Activated naive CD8-positive, alpha-beta T cell (primary cell): ENCODE results near the gene CBL.
"Not testable (repeated sequence)": the region's sequence is repeated elsewhere in the genome, so short reads cannot be mapped to it uniquely, and the experiment has no call there.

Source experiments
- H3K27ac Mint-ChIP-seq: one replicate; pipeline ENCODE4 v1.8.0; 2021; ENCODE audit warnings: mixed read lengths
- H3K27me3 Mint-ChIP-seq: one replicate; pipeline ENCODE4 v1.8.0; 2021; ENCODE audit warnings: mixed read lengths
- H3K36me3 Mint-ChIP-seq: one replicate; pipeline ENCODE4 v1.8.0; 2021; ENCODE audit warnings: mixed read lengths
- H3K4me1 Mint-ChIP-seq: one replicate; pipeline ENCODE4 v1.8.0; 2021; ENCODE audit warnings: low read depth, mixed read lengths
- H3K4me3 Mint-ChIP-seq: one replicate; pipeline ENCODE4 v1.8.0; 2021; ENCODE audit warnings: mild to moderate bottlenecking, mixed read lengths
- H3K9me3 Mint-ChIP-seq: one replicate; pipeline ENCODE4 v1.8.0; 2021; ENCODE audit warnings: low read depth, mixed read lengths

Gene CBL

GRCh38 chr11:119178166-119178680 is 27.9 kb upstream of the CBL start:
- Mint-ChIP-seq H3K4me1 (peaks cover 11% of the 10 kb centered on the region), H3K4me3 (no peak overlapping the region), H3K27me3 (no peaks in the 10 kb centered on the region), H3K9me3 (no peaks in the 10 kb centered on the region), H3K36me3 (peaks cover 7% of the 10 kb centered on the region), H3K27ac (no peak overlapping the region)

- H3K9me3 Mint-ChIP-seq: no peaks in the 10 kb centered on the region
- H3K27ac Mint-ChIP-seq: no peak overlapping the region
- no peaks in the 10 kb centered on the region for H3K27me3 Mint-ChIP-seq
- peaks cover 11% of the 10 kb centered on the region for H3K4me1 Mint-ChIP-seq
- peaks cover 7% of the 10 kb centered on the region for H3K36me3 Mint-ChIP-seq
- no peak overlapping the region for H3K4me3 Mint-ChIP-seq
These were observed 26.8 kb upstream of the CBL start for GRCh38 chr11:119179342-119179741.

- H3K36me3 Mint-ChIP-seq: peaks cover 7% of the 10 kb centered on the region
- no peaks in the 10 kb centered on the region for H3K27me3 Mint-ChIP-seq
- peaks cover 11% of the 10 kb centered on the region for H3K4me1 Mint-ChIP-seq
These were observed 26.2 kb upstream of the CBL start for GRCh38 chr11:119179983-119180382.

GRCh38 chr11:119180729-119181676 is 25.1 kb upstream of the CBL start:
- no peaks in the 10 kb centered on the region for H3K27me3 Mint-ChIP-seq
- peaks cover 9% of the 10 kb centered on the region for H3K4me1 Mint-ChIP-seq
- peaks cover 5% of the 10 kb centered on the region for H3K36me3 Mint-ChIP-seq
- no peak overlapping the region for H3K27ac Mint-ChIP-seq
- H3K4me3 Mint-ChIP-seq: no peak overlapping the region
- no peaks in the 10 kb centered on the region for H3K9me3 Mint-ChIP-seq

More at GRCh38 chr11:119179983-119180382, 26.2 kb upstream of the CBL start:
- Mint-ChIP-seq H3K4me3 (no peak overlapping the region), H3K27ac (no peak overlapping the region), H3K9me3 (no peaks in the 10 kb centered on the region)

DNA sequence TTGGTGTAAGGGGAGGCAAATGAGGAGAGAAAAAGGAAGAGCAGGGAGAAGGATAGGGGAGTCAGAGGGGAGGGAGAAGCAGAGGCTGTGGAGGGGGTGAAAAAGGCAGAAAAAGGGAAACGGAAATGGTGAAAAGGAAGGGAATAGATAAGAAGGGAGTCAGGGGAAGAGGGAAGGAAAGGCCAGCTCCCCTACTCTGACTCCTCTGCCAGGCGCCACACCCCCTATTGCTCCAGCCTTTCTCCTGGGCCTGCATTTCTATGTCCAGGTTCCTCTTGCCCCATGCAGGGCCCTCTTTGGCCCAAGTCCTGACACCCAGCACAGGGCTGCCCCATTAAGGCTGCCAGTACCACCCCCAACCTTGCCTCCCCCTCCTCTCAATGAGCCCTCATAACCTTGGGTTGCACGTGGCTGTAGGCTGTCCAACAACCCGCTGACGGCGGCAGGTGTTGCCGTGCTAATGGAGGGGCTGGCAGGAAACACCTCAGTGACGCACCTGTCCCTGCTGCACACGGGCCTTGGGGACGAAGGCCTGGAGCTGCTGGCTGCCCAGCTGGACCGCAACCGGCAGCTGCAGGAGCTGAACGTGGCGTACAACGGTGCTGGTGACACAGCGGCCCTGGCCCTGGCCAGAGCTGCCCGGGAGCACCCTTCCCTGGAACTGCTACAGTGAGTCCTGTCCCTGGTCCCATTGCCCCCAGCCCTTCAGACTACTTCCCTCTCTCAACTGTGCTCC is 24.3 kb upstream of the CBL start:
- Mint-ChIP-seq H3K4me1 (peaks cover 9% of the 10 kb centered on the region), H3K36me3 (peaks cover 5% of the 10 kb centered on the region), H3K27ac (no peak overlapping the region), H3K4me3 (no peak overlapping the region), H3K9me3 (no peaks in the 10 kb centered on the region), H3K27me3 (no peaks in the 10 kb centered on the region)

DNA sequence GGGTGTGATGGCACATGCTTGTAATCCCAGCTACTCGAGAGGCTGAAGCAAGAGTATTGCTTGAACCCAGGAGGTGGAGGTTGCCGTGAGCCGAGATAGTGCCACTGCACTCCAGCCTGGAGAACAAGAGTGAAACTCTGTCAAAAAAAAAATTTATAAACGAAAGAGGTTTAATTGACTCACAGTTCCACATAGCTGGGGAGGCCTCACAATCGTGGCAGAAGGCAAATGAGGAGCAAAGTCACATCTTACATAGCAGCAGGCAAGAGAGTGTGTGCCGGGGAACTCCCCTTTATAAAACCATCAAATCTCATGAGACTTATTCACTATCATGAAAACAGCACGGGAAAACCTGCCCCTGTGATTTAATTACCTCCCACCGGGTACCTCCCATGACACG is 21.7 kb upstream of the CBL start:
- not testable (repeated sequence) for H3K9me3 Mint-ChIP-seq, H3K27ac Mint-ChIP-seq

GRCh38 chr11:119185981-119186634 is 20.0 kb upstream of the CBL start:
- Mint-ChIP-seq H3K4me3 (no peak overlapping the region), H3K27me3 (no peaks in the 10 kb centered on the region), H3K27ac (no peak overlapping the region), H3K9me3 (no peaks in the 10 kb centered on the region), H3K36me3 (no peaks in the 10 kb centered on the region), H3K4me1 (no peaks in the 10 kb centered on the region)

More for the DNA sequence above, 21.7 kb upstream of the CBL start:
- H3K4me1 Mint-ChIP-seq, H3K4me3 Mint-ChIP-seq, H3K36me3 Mint-ChIP-seq, H3K27me3 Mint-ChIP-seq: not testable (repeated sequence)

- Mint-ChIP-seq H3K4me3 (no peak overlapping the region), H3K27ac (no peak overlapping the region), H3K4me1 (no peaks in the 10 kb centered on the region), H3K9me3 (no peaks in the 10 kb centered on the region), H3K27me3 (no peaks in the 10 kb centered on the region), H3K36me3 (no peaks in the 10 kb centered on the region)
These were observed 18.8 kb upstream of the CBL start for GRCh38 chr11:119187123-119187892.

GRCh38 chr11:119188067-119188466 is 18.1 kb upstream of the CBL start:
- no peaks in the 10 kb centered on the region for H3K4me1 Mint-ChIP-seq
- H3K4me3 Mint-ChIP-seq: no peak overlapping the region
- H3K27me3 Mint-ChIP-seq: no peaks in the 10 kb centered on the region
- H3K9me3 Mint-ChIP-seq: no peaks in the 10 kb centered on the region
- no peak overlapping the region for H3K27ac Mint-ChIP-seq
- no peaks in the 10 kb centered on the region for H3K36me3 Mint-ChIP-seq

DNA sequence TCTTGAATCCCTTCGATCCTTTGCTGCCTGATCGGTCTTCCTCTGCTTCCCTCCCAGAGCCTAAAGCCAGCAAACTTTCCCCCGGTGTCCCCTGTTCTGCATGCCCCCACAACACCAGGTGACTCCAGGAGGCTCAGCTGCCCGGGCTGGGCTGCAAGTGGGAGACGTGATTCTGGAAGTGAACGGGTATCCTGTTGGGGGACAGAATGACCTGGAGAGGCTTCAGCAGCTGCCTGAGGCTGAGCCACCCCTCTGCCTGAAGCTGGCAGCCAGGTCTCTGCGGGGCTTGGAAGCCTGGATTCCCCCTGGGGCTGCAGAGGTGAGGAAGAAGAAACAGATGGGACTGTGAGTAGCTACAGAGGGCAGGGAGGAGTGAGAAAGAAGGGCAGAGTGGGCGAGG is 17.3 kb upstream of the CBL start:
- H3K27ac Mint-ChIP-seq: no peak overlapping the region
- H3K4me1 Mint-ChIP-seq: no peaks in the 10 kb centered on the region
- no peaks in the 10 kb centered on the region for H3K36me3 Mint-ChIP-seq
- H3K9me3 Mint-ChIP-seq: no peaks in the 10 kb centered on the region
- H3K27me3 Mint-ChIP-seq: no peaks in the 10 kb centered on the region
- no peak overlapping the region for H3K4me3 Mint-ChIP-seq

DNA sequence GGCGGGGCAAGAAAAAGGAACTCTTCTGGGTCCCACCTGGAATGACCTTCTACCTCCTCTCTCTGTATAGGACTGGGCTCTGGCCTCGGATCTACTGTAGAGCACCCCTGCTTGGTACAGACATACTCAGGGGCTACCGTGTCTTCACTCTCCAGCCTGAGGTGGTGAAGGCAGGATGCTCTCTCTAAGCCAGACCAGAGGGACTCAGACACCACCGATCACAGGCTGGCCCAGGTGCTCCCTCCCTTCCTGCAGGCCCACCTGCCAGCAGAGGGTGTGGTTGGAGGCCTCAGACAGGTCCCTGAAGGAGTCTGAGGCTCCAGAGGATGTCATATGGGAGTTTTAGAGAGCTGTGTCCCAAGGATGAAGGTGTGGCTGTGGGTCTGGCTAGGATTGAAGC is 16.7 kb upstream of the CBL start:
- Mint-ChIP-seq H3K4me1 (no peaks in the 10 kb centered on the region), H3K27me3 (no peaks in the 10 kb centered on the region), H3K4me3 (no peak overlapping the region), H3K36me3 (no peaks in the 10 kb centered on the region), H3K27ac (no peak overlapping the region), H3K9me3 (no peaks in the 10 kb centered on the region)

DNA sequence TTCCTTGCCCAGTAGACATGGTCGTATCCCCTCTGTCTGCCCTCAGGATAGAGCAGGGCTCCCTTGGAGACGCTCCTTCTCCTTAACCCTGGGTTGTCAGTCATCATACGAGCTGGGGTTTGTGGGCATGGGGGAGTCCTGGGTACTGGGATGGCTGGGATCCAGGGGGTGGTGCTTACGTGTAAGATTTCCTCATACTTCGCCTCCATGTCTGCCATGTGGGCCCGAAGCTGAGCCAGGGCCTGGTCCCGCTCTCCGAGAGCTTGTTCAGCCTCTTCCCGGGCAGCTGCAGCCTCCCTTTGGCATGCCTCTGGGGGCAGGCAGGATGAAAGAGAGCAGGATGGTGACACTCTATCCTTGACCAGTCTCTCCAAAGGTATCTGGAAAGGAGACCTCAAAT is 15.6 kb upstream of the CBL start:
- no peaks in the 10 kb centered on the region for H3K9me3 Mint-ChIP-seq

DNA sequence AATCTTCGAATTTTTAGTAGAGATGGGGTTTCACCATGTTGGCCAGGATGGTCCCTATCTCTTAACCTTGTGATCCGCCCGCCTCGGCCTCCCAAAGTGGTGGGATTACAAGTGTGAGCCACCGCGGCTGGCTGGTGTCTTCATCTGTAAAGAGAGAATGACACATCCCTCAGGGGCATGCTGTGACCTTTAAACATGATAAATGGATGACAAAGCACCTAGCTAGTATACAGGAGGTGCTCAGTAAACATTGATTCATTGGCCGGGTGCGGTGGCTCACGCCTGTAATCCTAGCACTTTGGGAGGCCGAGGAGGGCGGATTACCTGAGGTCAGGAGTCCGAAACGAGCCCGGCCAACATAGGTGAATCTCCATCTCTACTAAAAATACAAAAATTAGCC is 14.9 kb upstream of the CBL start:
- H3K4me3 Mint-ChIP-seq, H3K27me3 Mint-ChIP-seq, H3K4me1 Mint-ChIP-seq, H3K27ac Mint-ChIP-seq, H3K9me3 Mint-ChIP-seq, H3K36me3 Mint-ChIP-seq: not testable (repeated sequence)

More for the DNA sequence above, 15.6 kb upstream of the CBL start:
- H3K27me3 Mint-ChIP-seq: no peaks in the 10 kb centered on the region
- no peaks in the 10 kb centered on the region for H3K36me3 Mint-ChIP-seq
- H3K4me1 Mint-ChIP-seq: no peaks in the 10 kb centered on the region
- no peak overlapping the region for H3K27ac Mint-ChIP-seq
- no peak overlapping the region for H3K4me3 Mint-ChIP-seq

GRCh38 chr11:119192111-119192510 is 14.0 kb upstream of the CBL start:
- Mint-ChIP-seq H3K9me3 (no peaks in the 10 kb centered on the region), H3K27ac (no peak overlapping the region), H3K4me1 (peaks cover 4% of the 10 kb centered on the region), H3K4me3 (no peak overlapping the region), H3K27me3 (no peaks in the 10 kb centered on the region), H3K36me3 (no peaks in the 10 kb centered on the region)
